Fibroblast of skin of right quadriceps (primary cell): ENCODE data around the gene SMG1.
"Not testable (repeated sequence)": the region's sequence is repeated elsewhere in the genome, so short reads cannot be mapped to it uniquely, and the experiment has no call there.

ENCODE experiments used
- DNase-seq: peaks from one replicate; pipeline ENCODE4 v3.0.0-alpha.2; 2013

Gene SMG1

DNA sequence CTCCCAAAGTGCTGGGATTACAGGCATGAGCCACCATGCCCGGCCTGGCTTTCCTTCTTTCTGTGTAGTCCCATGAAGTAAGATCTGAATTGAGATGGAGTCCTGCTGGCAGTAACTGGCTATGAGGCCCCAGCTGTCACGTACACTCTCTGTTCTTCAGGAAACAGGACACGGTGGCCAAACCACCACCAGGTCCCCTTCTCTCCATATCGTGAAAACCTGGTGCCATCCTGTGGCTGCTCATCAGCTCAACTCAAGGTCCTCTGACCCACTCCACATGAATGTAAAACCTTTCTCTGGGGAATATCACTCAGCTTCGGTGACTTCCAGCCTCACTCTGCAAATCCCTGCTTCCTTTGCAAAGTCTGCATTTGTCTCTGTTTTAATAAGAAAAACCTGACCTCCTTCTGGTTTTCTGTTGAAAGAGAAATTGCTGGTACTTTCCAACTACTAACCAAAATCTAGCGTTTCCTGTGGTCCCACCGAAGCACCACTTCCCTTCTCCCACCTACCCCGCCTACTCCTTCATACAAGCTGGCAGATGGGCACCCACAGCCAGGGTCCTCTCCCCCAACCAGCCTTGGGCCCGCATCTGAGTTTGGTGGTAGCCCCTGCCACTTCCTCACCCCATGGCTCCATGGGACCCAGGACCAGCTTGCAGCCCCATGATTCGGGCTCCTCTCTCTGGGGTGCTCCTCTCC, 168.1 kb downstream of the SMG1 start:
- not testable (repeated sequence) for DNase-seq

DNA sequence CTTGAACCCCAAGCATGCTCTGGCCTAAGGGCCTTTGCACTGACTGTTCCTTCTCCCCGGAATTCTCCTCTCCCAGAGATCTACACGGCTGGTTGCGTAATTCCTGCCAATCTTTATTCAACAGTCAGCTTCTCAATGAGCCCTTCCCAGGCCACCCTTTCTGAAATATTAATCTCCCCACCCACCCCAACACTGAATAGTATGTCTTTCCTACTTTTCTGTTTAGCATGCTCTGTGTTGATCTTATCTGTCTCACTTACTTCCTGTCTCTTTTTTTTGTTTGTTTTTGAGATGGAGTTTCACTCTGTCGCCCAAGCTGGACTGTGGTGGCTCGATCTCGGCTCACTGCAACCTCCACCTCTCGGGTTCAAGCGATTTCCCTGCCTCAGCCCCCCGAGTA, 169.6 kb downstream of the SMG1 start:
- not testable (repeated sequence) for DNase-seq
